HK-2 (cell line): Measurements from ENCODE around the gene EXOC1L.
A peak's percentile ranks its signal among the peaks of the same experiment; 100 is the strongest.
"Not testable (repeated sequence)": the region's sequence is repeated elsewhere in the genome, so short reads cannot be mapped to it uniquely, and the experiment has no call there.

Experiments
- DNase-seq: peaks from one replicate; pipeline ENCODE4 v3.0.0-alpha.2; 2018; ENCODE audit not compliant: unreplicated experiment

EXOC1L gene

DNA sequence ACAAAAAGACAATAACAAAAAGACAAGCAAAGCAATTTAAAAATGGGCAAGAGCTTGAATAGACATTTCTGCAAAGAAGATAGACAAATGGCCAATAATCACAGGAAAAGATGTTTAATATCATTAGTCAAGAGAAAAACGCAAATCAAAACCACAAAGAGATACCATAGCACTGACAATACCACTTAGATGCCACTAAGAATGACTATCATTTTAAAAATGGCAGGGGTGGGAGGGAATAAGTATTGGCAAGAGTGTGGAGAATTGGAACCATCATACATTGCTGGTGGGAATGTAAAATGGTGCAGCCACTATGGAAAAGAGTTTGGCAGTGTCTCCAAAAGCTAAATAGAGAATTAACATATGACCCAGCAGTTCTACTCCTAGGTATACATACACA lies 18.8 kb downstream of the EXOC1L start:
- no peak for DNase-seq

GRCh38 chr4:55838952-55839351 lies 19.4 kb downstream of the EXOC1L start:
- no peak for DNase-seq

GRCh38 chr4:55840956-55841355 lies 21.4 kb downstream of the EXOC1L start:
- DNase-seq: no peak

DNA sequence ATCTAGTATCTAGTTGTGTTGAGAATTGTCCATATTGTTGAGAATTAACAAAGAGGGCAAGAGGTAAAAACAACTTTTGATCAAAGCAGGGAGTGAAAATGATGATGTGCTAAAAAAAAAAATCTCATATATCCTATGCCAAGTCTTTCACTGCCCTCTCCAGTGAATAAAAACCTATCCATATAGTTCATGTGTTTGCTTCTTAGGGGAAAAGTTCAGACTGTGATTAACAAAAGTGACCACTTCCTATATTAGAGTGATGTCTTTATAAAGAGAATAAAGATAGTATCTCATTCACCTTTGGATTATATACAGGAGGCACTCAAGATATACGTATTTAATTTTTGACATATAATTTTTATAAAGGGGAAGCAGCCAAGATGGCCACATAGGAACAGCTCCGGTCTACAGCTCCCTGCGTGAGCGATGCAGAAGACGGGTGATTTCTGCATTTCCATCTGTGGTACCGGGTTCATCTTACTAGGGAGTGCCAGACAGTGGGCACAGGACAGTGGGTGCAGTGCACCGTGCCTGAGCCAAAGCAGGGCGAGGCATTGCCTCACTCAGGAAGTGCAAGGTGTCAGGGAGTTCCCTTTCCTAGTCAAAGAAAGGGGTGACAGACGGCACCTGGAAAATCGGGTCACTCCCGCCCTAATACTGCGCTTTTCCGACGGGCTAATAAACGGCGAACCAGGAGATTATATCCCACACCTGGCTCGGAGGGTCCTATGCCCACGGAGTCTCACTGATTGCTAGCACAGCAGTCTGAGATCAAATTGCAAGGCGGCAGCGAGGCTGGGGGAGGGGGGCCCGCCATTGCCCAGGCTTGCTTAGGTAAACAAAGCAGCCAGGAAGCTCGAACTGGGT lies 22.0 kb downstream of the EXOC1L start:
- not testable (repeated sequence) for DNase-seq

- DNase-seq: not testable (repeated sequence)
Measured at GRCh38 chr4:55842312-55842711, 22.7 kb downstream of the EXOC1L start.

DNA sequence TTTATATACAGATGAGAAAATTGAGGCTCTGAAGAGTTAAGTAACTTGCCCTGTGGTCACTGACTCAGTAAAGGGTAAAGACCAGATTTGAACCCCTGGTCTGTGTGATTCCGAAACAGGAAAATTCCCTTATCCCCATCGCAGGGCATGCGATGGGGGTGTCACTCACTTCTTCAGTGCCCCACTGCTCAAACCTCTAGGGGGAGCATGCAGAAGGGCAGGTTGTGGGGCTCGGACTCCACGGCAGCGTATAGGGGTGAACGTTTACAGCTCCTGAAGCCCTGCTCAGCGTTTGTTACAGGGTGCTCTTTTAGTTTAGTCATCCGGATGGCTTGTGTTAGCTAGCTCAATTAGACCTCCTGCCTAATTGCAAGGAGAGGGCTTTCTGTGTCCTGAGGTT lies 30.1 kb downstream of the EXOC1L start:
- DNase-seq: no peak

GRCh38 chr4:55851885-55852284 lies 32.3 kb downstream of the EXOC1L start:
- DNase-seq: no peak

GRCh38 chr4:55853484-55854046 lies 34.0 kb downstream of the EXOC1L start, which contains the start of gene EXOC1:
Gene EXOC1, plus strand, starts transcription at chr4:55853648. Its CDS starts 4,676 bp downstream, at chr4:55858324.
- peak; percentile 96 for DNase-seq

DNA sequence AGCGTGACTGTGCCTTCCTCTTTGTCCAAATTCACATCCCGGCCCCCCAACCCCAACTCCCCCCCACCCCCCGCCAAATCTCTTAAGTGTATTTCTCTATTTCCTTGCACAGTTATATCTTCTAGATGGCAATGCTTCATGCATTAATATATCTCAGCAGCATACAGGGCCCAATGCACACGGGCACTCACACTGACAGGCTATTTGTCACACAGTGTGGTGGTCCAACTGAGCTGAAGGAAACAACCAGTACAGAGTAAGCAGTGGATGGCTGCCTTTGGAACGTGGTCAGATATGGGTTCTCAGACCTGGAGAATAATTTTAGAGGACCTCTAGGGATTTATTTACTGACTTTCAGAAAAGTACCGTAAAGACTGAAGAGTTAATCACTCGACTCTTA lies 34.5 kb downstream of the EXOC1L start:
- no peak for DNase-seq

- no peak for DNase-seq
Measured at GRCh38 chr4:55857586-55857985, 38.0 kb downstream of the EXOC1L start.

- no peak for DNase-seq
Measured at GRCh38 chr4:55859711-55860110, 40.1 kb downstream of the EXOC1L start.

- DNase-seq: no peak
Measured at GRCh38 chr4:55864577-55865223, 45.1 kb downstream of the EXOC1L start.

DNA sequence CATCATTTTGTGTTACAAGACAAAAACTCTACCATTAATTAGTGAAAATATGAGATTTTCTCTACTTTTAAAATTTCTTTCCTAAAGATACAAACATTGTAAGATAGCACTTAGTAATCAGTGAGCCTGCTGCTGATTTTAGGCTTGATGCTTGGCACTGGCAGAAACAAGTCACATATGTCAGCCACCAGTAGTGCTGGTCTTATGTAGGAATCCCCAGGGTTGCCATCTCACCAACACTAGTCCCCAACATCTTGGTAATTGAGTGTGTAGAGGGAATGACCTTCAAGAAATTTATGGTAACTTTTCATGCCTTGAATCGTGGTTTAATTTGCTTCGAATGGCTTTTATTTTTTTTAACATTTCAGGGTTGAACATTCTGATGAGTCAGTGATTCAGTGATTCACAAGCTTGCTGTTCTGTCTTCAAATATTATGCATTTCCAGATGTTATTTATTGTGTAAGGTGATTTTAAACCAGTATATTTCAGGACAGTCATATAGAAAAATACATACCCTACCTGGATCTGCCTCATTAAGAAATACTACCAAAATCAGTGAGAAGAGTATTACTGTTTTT lies 45.7 kb downstream of the EXOC1L start:
- no peak for DNase-seq

- no peak for DNase-seq
Measured at GRCh38 chr4:55866290-55866907, 46.8 kb downstream of the EXOC1L start.

GRCh38 chr4:55866973-55867574 lies 47.5 kb downstream of the EXOC1L start:
- no peak for DNase-seq

GRCh38 chr4:55868581-55869090 lies 49.0 kb downstream of the EXOC1L start:
- DNase-seq: no peak

DNA sequence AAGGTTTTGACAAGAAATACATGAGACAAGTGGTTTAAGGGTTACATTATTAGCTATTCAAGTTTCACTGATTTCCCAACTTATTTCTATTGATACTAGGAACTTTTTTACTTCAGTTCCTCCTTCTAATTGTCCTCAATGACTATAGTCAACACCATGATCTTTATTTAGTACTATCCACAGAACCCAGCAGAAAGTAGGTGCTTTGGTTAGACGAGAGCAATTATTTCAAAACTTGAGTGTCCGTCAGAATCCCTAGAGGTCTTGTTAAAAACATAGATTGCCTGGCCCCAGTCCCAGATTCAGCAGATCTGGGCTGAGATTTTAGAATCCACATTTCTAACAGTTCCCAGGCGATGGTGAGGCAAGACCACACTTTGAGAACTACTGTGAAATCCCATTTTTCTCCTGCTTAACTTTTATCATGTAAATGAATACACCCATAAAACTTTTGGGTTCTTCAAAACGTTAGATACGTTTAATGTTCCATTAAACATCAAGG lies 51.8 kb downstream of the EXOC1L start:
- DNase-seq: no peak

GRCh38 chr4:55874831-55875230 lies 55.2 kb downstream of the EXOC1L start:
- no peak for DNase-seq

DNA sequence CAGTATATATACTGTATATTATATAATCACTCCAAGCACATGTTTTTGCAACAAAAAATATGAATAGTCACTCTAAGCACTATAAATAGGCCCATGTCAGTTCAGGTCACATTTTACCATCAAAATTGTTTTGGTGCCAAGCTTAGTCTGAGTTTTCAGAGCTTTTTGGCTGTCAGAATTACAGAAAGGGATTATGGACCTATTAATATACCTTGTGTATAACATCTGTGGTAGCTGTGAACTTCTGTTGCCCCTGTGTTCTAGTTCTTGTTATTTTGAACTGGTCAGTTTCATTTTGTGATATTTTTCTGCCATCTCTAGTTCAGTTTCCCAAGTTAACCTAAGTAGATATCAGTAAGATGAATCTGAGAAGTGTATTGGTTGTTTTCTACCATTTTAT lies 56.8 kb downstream of the EXOC1L start:
- no peak for DNase-seq

DNA sequence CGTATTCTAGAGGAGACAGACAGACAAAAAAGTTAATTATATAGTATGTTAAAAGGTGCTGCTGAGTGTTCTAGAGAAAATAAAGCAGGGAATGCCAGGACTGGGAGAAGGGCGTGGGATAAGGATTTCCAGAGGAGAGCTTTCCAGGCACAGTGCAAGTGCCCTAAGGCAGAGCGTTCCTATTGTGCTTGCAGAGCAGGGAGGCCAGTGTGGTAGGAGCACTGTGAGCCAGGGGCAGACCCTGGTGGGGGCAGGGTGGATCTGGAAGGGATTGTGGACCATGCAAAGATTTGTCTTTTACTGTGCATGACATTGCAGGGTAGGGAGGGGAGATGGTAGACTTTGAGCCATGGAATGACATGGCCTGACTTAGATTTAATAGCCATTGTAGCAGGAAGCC lies 59.6 kb downstream of the EXOC1L start:
- no peak for DNase-seq

DNA sequence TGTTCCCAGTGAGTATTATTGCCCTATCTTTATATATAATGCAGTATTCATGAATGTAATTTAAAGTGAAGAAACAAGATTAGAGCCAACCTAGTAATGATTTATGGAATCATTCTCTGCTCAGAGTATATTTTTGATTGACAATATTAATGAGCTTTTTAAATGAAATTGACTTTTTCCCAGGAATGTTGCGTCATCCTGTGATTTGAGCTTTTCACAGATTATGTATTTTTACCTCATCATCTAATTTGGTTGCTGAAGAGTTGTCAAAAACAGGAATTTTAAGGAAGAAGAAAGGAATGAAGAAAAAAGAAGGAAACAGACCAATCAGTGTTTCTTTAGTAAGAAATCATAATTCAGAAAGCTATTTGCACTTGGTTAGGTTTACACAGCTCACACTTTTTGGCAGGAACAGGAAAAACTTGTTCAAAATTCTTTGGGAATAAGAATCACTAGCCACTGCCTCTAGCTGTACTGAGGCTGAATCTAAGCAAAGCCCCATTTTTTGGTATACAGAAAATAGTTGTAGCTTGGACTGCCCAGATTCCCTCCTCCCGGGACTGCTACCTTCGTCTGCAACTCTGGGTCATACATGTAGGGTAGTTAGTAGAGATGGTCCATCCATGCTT lies 61.2 kb downstream of the EXOC1L start:
- DNase-seq: no peak
